Measurements from ENCODE around the gene PDP2.

PDP2 gene

GRCh38 chr16:66913711-66914110 lies 33.4 kb downstream of the PDP2 start:
- ATAC-seq (no peak), DNase-seq (no peak)
- H3K27me3 Mint-ChIP-seq: peaks cover 6% of the 10 kb centered on the region
- no peaks in the 10 kb centered on the region for H3K4me1 Mint-ChIP-seq
- no peaks in the 10 kb centered on the region for H3K9me3 Mint-ChIP-seq
- no peak overlapping the region for H3K4me3 Mint-ChIP-seq
- peak overlapping the region in 1 of 2 donors; percentile 68 for H3K27ac Mint-ChIP-seq

- Mint-ChIP-seq H3K27me3 (peaks cover 13% of the 10 kb centered on the region), H3K9me3 (no peaks in the 10 kb centered on the region), H3K4me1 (no peaks in the 10 kb centered on the region), H3K4me3 (no peak overlapping the region), H3K27ac (no peak overlapping the region)
- ATAC-seq: no peak
- no peak for DNase-seq
These were observed 34.2 kb downstream of the PDP2 start for GRCh38 chr16:66914541-66914940.

GRCh38 chr16:66915041-66915440 lies 34.7 kb downstream of the PDP2 start:
- no peak for DNase-seq
- Mint-ChIP-seq H3K4me1 (no peaks in the 10 kb centered on the region), H3K9me3 (no peaks in the 10 kb centered on the region)

GRCh38 chr16:66916518-66916917 lies 36.2 kb downstream of the PDP2 start:
- Mint-ChIP-seq H3K9me3 (no peaks in the 10 kb centered on the region), H3K4me1 (no peaks in the 10 kb centered on the region), H3K27me3 (peaks cover 32% of the 10 kb centered on the region), H3K27ac (no peak overlapping the region), H3K4me3 (no peak overlapping the region)
- ATAC-seq (no peak), DNase-seq (no peak)

More at GRCh38 chr16:66915041-66915440, 34.7 kb downstream of the PDP2 start:
- Mint-ChIP-seq H3K4me3 (no peak overlapping the region), H3K27me3 (peaks cover 18% of the 10 kb centered on the region), H3K27ac (no peak overlapping the region)
- no peak for ATAC-seq

GRCh38 chr16:66917741-66918140 lies 37.4 kb downstream of the PDP2 start:
- Mint-ChIP-seq H3K4me3 (no peak overlapping the region), H3K27me3 (peaks cover 36% of the 10 kb centered on the region), H3K4me1 (no peaks in the 10 kb centered on the region), H3K9me3 (no peaks in the 10 kb centered on the region), H3K27ac (no peak overlapping the region)
- ATAC-seq: no peak
- no peak for DNase-seq

GRCh38 chr16:66918355-66918754 lies 38.0 kb downstream of the PDP2 start:
- Mint-ChIP-seq H3K27me3 (peaks cover 42% of the 10 kb centered on the region), H3K4me1 (no peaks in the 10 kb centered on the region), H3K27ac (peak overlapping the region in 1 of 2 donors; percentile 48), H3K9me3 (no peaks in the 10 kb centered on the region), H3K4me3 (no peak overlapping the region)
- DNase-seq (no peak), ATAC-seq (no peak)

GRCh38 chr16:66918803-66919568 lies 38.7 kb downstream of the PDP2 start, which contains the start of gene CDH16:
Gene CDH16 (minus strand): TSS chr16:66918885. CDS start chr16:66918065, 820 bp downstream.
- no peak for ATAC-seq
- no peak for DNase-seq
- Mint-ChIP-seq H3K27me3 (peaks cover 48% of the 10 kb centered on the region), H3K9me3 (no peaks in the 10 kb centered on the region), H3K27ac (peak within 1 kb of the TSS; percentile 5 to 48), H3K4me3 (no peak within 1 kb of the TSS), H3K4me1 (no peaks in the 10 kb centered on the region)

GRCh38 chr16:66919569-66920298 lies 39.4 kb downstream of the PDP2 start:
- no peaks in the 10 kb centered on the region for H3K9me3 Mint-ChIP-seq
- no peak overlapping the region for H3K4me3 Mint-ChIP-seq
- H3K27me3 Mint-ChIP-seq: peaks cover 55% of the 10 kb centered on the region
- no peak for DNase-seq
- no peak overlapping the region for H3K27ac Mint-ChIP-seq
- no peak for ATAC-seq
- H3K4me1 Mint-ChIP-seq: no peaks in the 10 kb centered on the region

- Mint-ChIP-seq H3K4me1 (peaks cover 1% of the 10 kb centered on the region), H3K27ac (no peak overlapping the region), H3K4me3 (no peak overlapping the region), H3K27me3 (peaks cover 55% of the 10 kb centered on the region), H3K9me3 (no peaks in the 10 kb centered on the region)
- DNase-seq (no peak), ATAC-seq (no peak)
These were observed 39.9 kb downstream of the PDP2 start for GRCh38 chr16:66920299-66920590.

- Mint-ChIP-seq H3K4me3 (no peak overlapping the region), H3K4me1 (peaks cover 10% of the 10 kb centered on the region), H3K9me3 (no peaks in the 10 kb centered on the region), H3K27ac (no peak overlapping the region), H3K27me3 (peaks cover 63% of the 10 kb centered on the region)
- no peak for ATAC-seq
- no peak for DNase-seq
These were observed 40.8 kb downstream of the PDP2 start for GRCh38 chr16:66920924-66921680.

- Mint-ChIP-seq H3K27ac (no peak overlapping the region), H3K4me3 (no peak overlapping the region), H3K4me1 (peaks cover 16% of the 10 kb centered on the region), H3K27me3 (peaks cover 71% of the 10 kb centered on the region), H3K9me3 (no peaks in the 10 kb centered on the region)
- DNase-seq: no peak
- no peak for ATAC-seq
These were observed 41.6 kb downstream of the PDP2 start for GRCh38 chr16:66921729-66922450.

- H3K27ac Mint-ChIP-seq: no peak overlapping the region
- ATAC-seq (no peak), DNase-seq (no peak)
- no peaks in the 10 kb centered on the region for H3K9me3 Mint-ChIP-seq
- no peak overlapping the region for H3K4me3 Mint-ChIP-seq
- peaks cover 30% of the 10 kb centered on the region for H3K4me1 Mint-ChIP-seq
- peaks cover 73% of the 10 kb centered on the region for H3K27me3 Mint-ChIP-seq
These were observed 43.0 kb downstream of the PDP2 start for GRCh38 chr16:66923247-66923731.

- Mint-ChIP-seq H3K27ac (no peak overlapping the region), H3K27me3 (peaks cover 73% of the 10 kb centered on the region), H3K4me1 (peaks cover 36% of the 10 kb centered on the region), H3K9me3 (no peaks in the 10 kb centered on the region), H3K4me3 (no peak overlapping the region)
- ATAC-seq (no peak), DNase-seq (no peak)
These were observed 43.6 kb downstream of the PDP2 start for GRCh38 chr16:66923866-66924265.

GRCh38 chr16:66924527-66925321 lies 44.4 kb downstream of the PDP2 start:
- no peaks in the 10 kb centered on the region for H3K9me3 Mint-ChIP-seq
- H3K4me3 Mint-ChIP-seq: peak overlapping the region; percentile 78
- H3K27ac Mint-ChIP-seq: no peak overlapping the region
- DNase-seq (peak; percentile 48 to 53), ATAC-seq (peak; percentile 73)
- H3K27me3 Mint-ChIP-seq: peaks cover 64% of the 10 kb centered on the region
- H3K4me1 Mint-ChIP-seq: peaks cover 38% of the 10 kb centered on the region
